SK-N-SH (cell line): ENCODE measurements around the gene PEPD. TPM values are rescaled to one million over a fixed set of nuclear protein-coding genes. Genes with fewer than 3 reads are reported as not detected.

Experiments
- CTCF ChIA-PET: fragments of 300-600, 350-600 bp; formaldehyde crosslinking; extraction: SDS; loops from one replicate; lab custom pipeline; 2021; lab: Yijun Ruan, JAX
- POLR2A ChIA-PET: fragments of 350-600 bp; sonication (Branson Sonifier 250); formaldehyde crosslinking; extraction: SDS; loops from one replicate; lab custom pipeline; 2020; ENCODE audit warnings: antibody characterized with exemption, inconsistent platforms; lab: Yijun Ruan, JAX
- DNase-seq: peaks from one replicate; pipeline ENCODE4 v3.0.0; 2012
- H2AFZ ChIP-seq: fragments of 200-600 bp; sonication (generic); 2 replicates; pipeline ENCODE4 v1.8.1; 2016; ENCODE audit warnings: antibody characterized with exemption, mild to moderate bottlenecking, low read depth
- H3F3A ChIP-seq: fragments of 200-600 bp; sonication (generic); replicated peaks from 2 replicates; pipeline ENCODE3; 2016; ENCODE audit warnings: antibody characterized with exemption, mild to moderate bottlenecking; ENCODE audit not compliant: insufficient read depth
- H3K27ac ChIP-seq, 2 experiments: fragments of 200-500 bp in 1 of 2; fragments of 200-600 bp in 1 of 2; sonication (Bioruptor generic) in 1 of 2; sonication (generic), shearing (Covaris generic) in 1 of 2; 2 replicates each; pipeline versions ENCODE4 v1.5.1 to v1.6.1; 2014 to 2016; ENCODE audit warnings: low read depth in 2 of 2, inconsistent platforms in 1 of 2, low read length in 1 of 2, mild to moderate bottlenecking in 1 of 2, mixed read lengths in 1 of 2
- H3K27me3 ChIP-seq: fragments of 200-600 bp; sonication (generic), shearing (Covaris generic); 2 replicates; pipeline ENCODE4 v1.6.1; 2016; ENCODE audit warnings: mixed run types; ENCODE audit not compliant: insufficient read depth
- H3K36me3 ChIP-seq, 2 experiments: fragments of 200-500 bp in 1 of 2; fragments of 200-600 bp in 1 of 2; sonication (Bioruptor generic) in 1 of 2; sonication (generic) in 1 of 2; replicated peaks in 1 of 2; 2 replicates each; pipeline versions ENCODE3 to v1.5.1; 2014 to 2016; ENCODE audit warnings: low read length in 1 of 2, mild to moderate bottlenecking in 1 of 2; ENCODE audit not compliant: insufficient read depth in 2 of 2, control insufficient read depth in 1 of 2
- H3K4me1 ChIP-seq, 2 experiments: fragments of 200-500 bp in 1 of 2; fragments of 200-600 bp in 1 of 2; sonication (Bioruptor generic) in 1 of 2; sonication (generic), shearing (Covaris generic) in 1 of 2; 2 replicates each; pipeline versions ENCODE4 v1.5.1 to v1.6.1; 2014 to 2016; ENCODE audit warnings: low read depth in 1 of 2, low read length in 1 of 2, mixed run types in 1 of 2; ENCODE audit not compliant: insufficient read depth in 2 of 2, control insufficient read depth in 1 of 2
- H3K4me2 ChIP-seq: fragments of 200-600 bp; sonication (generic), shearing (Covaris generic); 2 replicates; pipeline ENCODE4 v1.6.1; 2017; ENCODE audit warnings: mixed run types
- H3K4me3 ChIP-seq, 2 experiments: fragments of 200-500 bp in 1 of 2; fragments of 200-600 bp in 1 of 2; sonication (Bioruptor generic) in 1 of 2; sonication (generic), shearing (Covaris generic) in 1 of 2; 2 replicates each; pipeline versions ENCODE4 v1.5.1 to v1.8.1; 2014 to 2016; ENCODE audit warnings: low read depth in 2 of 2, inconsistent platforms in 1 of 2, low read length in 1 of 2, mild to moderate bottlenecking in 1 of 2, mixed read lengths in 1 of 2, moderate library complexity in 1 of 2
- H3K79me2 ChIP-seq: fragments of 200-600 bp; sonication (generic); 2 replicates; pipeline ENCODE4 v1.8.1; 2017; ENCODE audit warnings: mild to moderate bottlenecking; ENCODE audit not compliant: insufficient read depth
- H3K9ac ChIP-seq: fragments of 200-600 bp; sonication (generic); 2 replicates; pipeline ENCODE4 v1.6.1; 2017; ENCODE audit warnings: mixed run types
- H3K9me2 ChIP-seq: fragments of 200-600 bp; sonication (generic); 2 replicates; pipeline ENCODE4 v1.6.1; 2017; ENCODE audit warnings: mixed run types
- H3K9me3 ChIP-seq: fragments of 200-600 bp; sonication (generic); 2 replicates; pipeline ENCODE4 v1.6.1; 2017; ENCODE audit warnings: mixed run types, mild to moderate bottlenecking, moderate library complexity
- H4K20me1 ChIP-seq: fragments of 200-600 bp; sonication (generic); 2 replicates; pipeline ENCODE4 v1.6.1; 2017; ENCODE audit warnings: mild to moderate bottlenecking, mixed run types; ENCODE audit not compliant: insufficient read depth
- CHD2 ChIP-seq: fragments of 150-350 bp; IDR thresholded peaks from 2 replicates; pipeline ENCODE4 v1.6.1; 2018; ENCODE audit warnings: low read length; ENCODE audit not compliant: partially characterized antibody
- EZH2phosphoT487 ChIP-seq: fragments of 200-600 bp; sonication (generic); IDR thresholded peaks from 2 replicates; pipeline ENCODE4 v1.6.1; 2017; ENCODE audit warnings: low read depth, mixed run types, mild to moderate bottlenecking, antibody characterized with exemption, moderate library complexity, borderline replicate concordance
- FOXJ3 ChIP-seq: sonication (generic); formaldehyde crosslinking; IDR thresholded peaks from 2 replicates; pipeline ENCODE4 v1.5.1; 2020; ENCODE audit warnings: mild to moderate bottlenecking, missing genetic modification reagents
- FOXM1 ChIP-seq: IDR thresholded peaks from 2 replicates; pipeline ENCODE4 v1.4.0; 2012; ENCODE audit warnings: low read depth, mild to moderate bottlenecking
- GATA2 ChIP-seq: sonication (generic); formaldehyde crosslinking; IDR thresholded peaks from 2 replicates; pipeline ENCODE4 v1.5.0; 2020; ENCODE audit warnings: mild to moderate bottlenecking, missing genetic modification reagents
- NFIC ChIP-seq: IDR thresholded peaks from 2 replicates; pipeline ENCODE4 v1.4.0; 2012; ENCODE audit warnings: borderline replicate concordance
- POLR2AphosphoS5 ChIP-seq: IDR thresholded peaks from 2 replicates; pipeline ENCODE4 v1.6.1; 2012; ENCODE audit warnings: low read depth, low read length
- RAD21 ChIP-seq: IDR thresholded peaks from 2 replicates; pipeline ENCODE4 v1.6.1; 2012; ENCODE audit warnings: mild to moderate bottlenecking, low read length
- RXRA ChIP-seq: IDR thresholded peaks from 2 replicates; pipeline ENCODE4 v1.4.0; 2012; ENCODE audit warnings: low read depth, mild to moderate bottlenecking, borderline replicate concordance
- SIN3A ChIP-seq: IDR thresholded peaks from 2 replicates; pipeline ENCODE4 v1.6.1; 2012; ENCODE audit warnings: low read depth, mild to moderate bottlenecking, low read length, moderate library complexity, borderline replicate concordance
- TAF1 ChIP-seq: IDR thresholded peaks from 2 replicates; pipeline ENCODE4 v1.6.1; 2012; ENCODE audit warnings: low read depth, mild to moderate bottlenecking, low read length, moderate library complexity, borderline replicate concordance
- TCF12 ChIP-seq: IDR thresholded peaks from 2 replicates; pipeline ENCODE4 v1.4.0; 2012
- YY1 ChIP-seq: IDR thresholded peaks from 2 replicates; pipeline ENCODE4 v1.4.0; 2012; ENCODE audit warnings: low read depth, mild to moderate bottlenecking
- WGBS: methylation state at CpG from one replicate; pipeline ENCODE4 v1.1.6; 2017; ENCODE audit warnings: low lambda C conversion rate; 5-methylcytosine and 5-hydroxymethylcytosine counted together
- polyA plus RNA-seq, 3 experiments: library from polyadenylated mRNA; depleted of rRNA; stranded (reverse); fragments of >200 nt; gene quantifications; 2 replicates each; pipeline ENCODE4 v1.2.3, GENCODE V29; 2012
- TF ChIP-seq, protein P1 (sequence below): IDR thresholded peaks from 2 replicates; pipeline ENCODE4; 2012
- TF ChIP-seq, protein P2 (sequence below): fragments of 150-350 bp; IDR thresholded peaks from 2 replicates; pipeline ENCODE4 v1.6.1; 2017; ENCODE audit warnings: antibody characterized with exemption, low read length, low read depth, borderline replicate concordance
- TF ChIP-seq, protein P3 (sequence below): IDR thresholded peaks from 2 replicates; pipeline ENCODE4 v1.4.0; 2012; ENCODE audit warnings: low read depth, borderline replicate concordance
- TF ChIP-seq, protein P4 (sequence below): IDR thresholded peaks from 2 replicates; pipeline ENCODE4 v1.6.1; 2012; ENCODE audit warnings: mild to moderate bottlenecking, low read depth, low read length, moderate library complexity

The PEPD gene
- polyA plus RNA-seq, 1 of the 3 experiments (the other 2 are of a cell fraction): 88.9 TPM

DNA sequence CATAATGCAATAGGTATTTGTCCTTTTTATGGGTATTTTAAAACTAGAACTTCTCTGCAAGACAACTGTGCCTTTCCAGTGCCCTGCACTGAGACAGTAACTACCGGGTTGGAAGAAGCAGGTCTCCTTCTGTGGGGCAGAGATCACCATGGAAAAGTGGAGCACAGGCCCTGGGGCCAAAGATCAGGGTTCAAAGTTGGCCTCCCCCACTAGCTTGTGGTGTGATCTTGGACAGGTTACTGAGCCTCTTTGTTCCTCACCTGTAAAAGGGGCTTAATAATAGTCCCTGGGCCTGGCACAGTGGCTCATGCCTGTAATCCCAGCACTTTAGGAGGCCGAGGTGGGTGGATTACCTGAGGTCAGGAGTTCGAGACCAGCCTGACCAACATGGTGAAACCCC is 79.8 kb downstream of the PEPD start:
- H3K4me1 ChIP-seq: peaks cover 0 to 26% of the 10 kb centered on the region in 2 experiments; a peak in 2 of 4 replicates
- H3K27me3 ChIP-seq: no peaks in the 10 kb centered on the region
- no peak for DNase-seq
- no peaks in the 10 kb centered on the region for H3K9me2 ChIP-seq
- no peak overlapping the region for H3K4me2 ChIP-seq
- ChIA-PET POLR2A (interaction anchor here (0.6 to 0.7 kb wide), 2 partner anchors 20 to 84 kb away, joined by 3 read pairs; no protein-coding TSS in a partner anchor), CTCF (interaction anchor here (0.7 to 2.1 kb wide), 3 partner anchors 11 to 330 kb away, joined by 3 to 8 read pairs (median 3); no protein-coding TSS in a partner anchor)
- TF ChIP-seq NFIC (no peak), CHD2 (no peak), YY1 (no peak), RAD21 (no peak), SIN3A (no peak), POLR2AphosphoS5 (no peak)
- TF ChIP-seq, protein P1, sequence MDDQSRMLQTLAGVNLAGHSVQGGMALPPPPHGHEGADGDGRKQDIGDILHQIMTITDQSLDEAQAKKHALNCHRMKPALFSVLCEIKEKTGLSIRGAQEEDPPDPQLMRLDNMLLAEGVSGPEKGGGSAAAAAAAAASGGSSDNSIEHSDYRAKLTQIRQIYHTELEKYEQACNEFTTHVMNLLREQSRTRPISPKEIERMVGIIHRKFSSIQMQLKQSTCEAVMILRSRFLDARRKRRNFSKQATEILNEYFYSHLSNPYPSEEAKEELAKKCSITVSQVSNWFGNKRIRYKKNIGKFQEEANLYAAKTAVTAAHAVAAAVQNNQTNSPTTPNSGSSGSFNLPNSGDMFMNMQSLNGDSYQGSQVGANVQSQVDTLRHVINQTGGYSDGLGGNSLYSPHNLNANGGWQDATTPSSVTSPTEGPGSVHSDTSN: no peak
- no peak overlapping the region for H3K9ac ChIP-seq
- H3K36me3 ChIP-seq: no peaks in the 10 kb centered on the region
- WGBS: 72% methylated on average over 3 of the region's 3 CpGs
- no peaks in the 10 kb centered on the region for H3K9me3 ChIP-seq
- H4K20me1 ChIP-seq: no peaks in the 10 kb centered on the region
- H2AFZ ChIP-seq: no peak overlapping the region
- peaks cover 11% of the 10 kb centered on the region for H3F3A ChIP-seq
- no peak overlapping the region for H3K27ac ChIP-seq
- no peak overlapping the region for H3K4me3 ChIP-seq
- H3K79me2 ChIP-seq: no peaks in the 10 kb centered on the region

DNA sequence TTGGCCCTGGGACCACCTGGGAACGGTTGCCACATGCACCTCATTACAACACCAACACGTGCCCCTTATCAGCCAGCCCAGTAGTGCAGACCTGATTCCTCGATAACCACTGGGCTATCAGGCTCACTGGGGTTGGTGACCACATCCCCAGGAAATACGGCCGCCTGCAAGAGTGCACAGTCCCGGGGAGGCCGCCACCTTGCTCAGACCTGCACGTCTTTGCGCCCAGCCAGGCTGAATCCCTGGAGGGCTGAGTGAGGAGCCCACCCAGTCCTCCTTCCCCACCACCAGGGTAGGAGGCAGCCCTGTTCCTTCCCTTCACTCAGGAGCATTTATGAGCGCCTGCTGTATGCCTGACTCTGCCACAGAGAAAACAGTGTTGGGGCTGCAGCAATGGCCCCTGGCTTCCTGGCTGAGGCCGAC is 80.3 kb downstream of the PEPD start:
- Histone ChIP-seq H3K9me2 (no peaks in the 10 kb centered on the region), H3K79me2 (no peaks in the 10 kb centered on the region), H3K36me3 (no peaks in the 10 kb centered on the region), H3K27me3 (no peaks in the 10 kb centered on the region), H3K9ac (no peak overlapping the region), H3K4me2 (no peak overlapping the region), H4K20me1 (no peaks in the 10 kb centered on the region), H3K9me3 (no peaks in the 10 kb centered on the region), H3K27ac (no peak overlapping the region), H3K4me3 (no peak overlapping the region), H3K4me1 (peaks cover 0 to 31% of the 10 kb centered on the region in 2 experiments; a peak in 2 of 4 replicates), H3F3A (peaks cover 11% of the 10 kb centered on the region), H2AFZ (no peak overlapping the region)
- TF ChIP-seq, protein P2, sequence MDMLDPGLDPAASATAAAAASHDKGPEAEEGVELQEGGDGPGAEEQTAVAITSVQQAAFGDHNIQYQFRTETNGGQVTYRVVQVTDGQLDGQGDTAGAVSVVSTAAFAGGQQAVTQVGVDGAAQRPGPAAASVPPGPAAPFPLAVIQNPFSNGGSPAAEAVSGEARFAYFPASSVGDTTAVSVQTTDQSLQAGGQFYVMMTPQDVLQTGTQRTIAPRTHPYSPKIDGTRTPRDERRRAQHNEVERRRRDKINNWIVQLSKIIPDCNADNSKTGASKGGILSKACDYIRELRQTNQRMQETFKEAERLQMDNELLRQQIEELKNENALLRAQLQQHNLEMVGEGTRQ: no peak
- TF ChIP-seq CHD2 (no peak), FOXM1 (no peak), TCF12 (no peak), RXRA (no peak), GATA2 (no peak), FOXJ3 (CRISPR knock-in tag) (no peak), SIN3A (no peak), EZH2phosphoT487 (no peak), TAF1 (no peak), YY1 (no peak)
- TF ChIP-seq, protein P3, sequence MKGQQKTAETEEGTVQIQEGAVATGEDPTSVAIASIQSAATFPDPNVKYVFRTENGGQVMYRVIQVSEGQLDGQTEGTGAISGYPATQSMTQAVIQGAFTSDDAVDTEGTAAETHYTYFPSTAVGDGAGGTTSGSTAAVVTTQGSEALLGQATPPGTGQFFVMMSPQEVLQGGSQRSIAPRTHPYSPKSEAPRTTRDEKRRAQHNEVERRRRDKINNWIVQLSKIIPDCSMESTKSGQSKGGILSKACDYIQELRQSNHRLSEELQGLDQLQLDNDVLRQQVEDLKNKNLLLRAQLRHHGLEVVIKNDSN: no peak
- TF ChIP-seq, protein P4, sequence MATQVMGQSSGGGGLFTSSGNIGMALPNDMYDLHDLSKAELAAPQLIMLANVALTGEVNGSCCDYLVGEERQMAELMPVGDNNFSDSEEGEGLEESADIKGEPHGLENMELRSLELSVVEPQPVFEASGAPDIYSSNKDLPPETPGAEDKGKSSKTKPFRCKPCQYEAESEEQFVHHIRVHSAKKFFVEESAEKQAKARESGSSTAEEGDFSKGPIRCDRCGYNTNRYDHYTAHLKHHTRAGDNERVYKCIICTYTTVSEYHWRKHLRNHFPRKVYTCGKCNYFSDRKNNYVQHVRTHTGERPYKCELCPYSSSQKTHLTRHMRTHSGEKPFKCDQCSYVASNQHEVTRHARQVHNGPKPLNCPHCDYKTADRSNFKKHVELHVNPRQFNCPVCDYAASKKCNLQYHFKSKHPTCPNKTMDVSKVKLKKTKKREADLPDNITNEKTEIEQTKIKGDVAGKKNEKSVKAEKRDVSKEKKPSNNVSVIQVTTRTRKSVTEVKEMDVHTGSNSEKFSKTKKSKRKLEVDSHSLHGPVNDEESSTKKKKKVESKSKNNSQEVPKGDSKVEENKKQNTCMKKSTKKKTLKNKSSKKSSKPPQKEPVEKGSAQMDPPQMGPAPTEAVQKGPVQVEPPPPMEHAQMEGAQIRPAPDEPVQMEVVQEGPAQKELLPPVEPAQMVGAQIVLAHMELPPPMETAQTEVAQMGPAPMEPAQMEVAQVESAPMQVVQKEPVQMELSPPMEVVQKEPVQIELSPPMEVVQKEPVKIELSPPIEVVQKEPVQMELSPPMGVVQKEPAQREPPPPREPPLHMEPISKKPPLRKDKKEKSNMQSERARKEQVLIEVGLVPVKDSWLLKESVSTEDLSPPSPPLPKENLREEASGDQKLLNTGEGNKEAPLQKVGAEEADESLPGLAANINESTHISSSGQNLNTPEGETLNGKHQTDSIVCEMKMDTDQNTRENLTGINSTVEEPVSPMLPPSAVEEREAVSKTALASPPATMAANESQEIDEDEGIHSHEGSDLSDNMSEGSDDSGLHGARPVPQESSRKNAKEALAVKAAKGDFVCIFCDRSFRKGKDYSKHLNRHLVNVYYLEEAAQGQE: no peak
- ChIA-PET POLR2A (interaction anchor here (0.6 kb wide), 1 partner anchor 84 kb away, joined by 3 read pairs; no protein-coding TSS in a partner anchor), CTCF (interaction anchor here (1.1 to 2.1 kb wide), 2 partner anchors 11 to 330 kb away, joined by 3 to 8 read pairs; no protein-coding TSS in a partner anchor)
- 84% methylated on average over 11 of the region's 11 CpGs for WGBS
- no peak for DNase-seq
